IMR-90 (cell line): Measurements from ENCODE around the gene SLC27A4. TPM values are rescaled to one million over a fixed set of nuclear protein-coding genes. Genes with fewer than 3 reads are reported as not detected.

Source experiments
- ATAC-seq: fragments of 200-7000 bp; cut with Tn5 transposase; 2 replicates; pipeline ENCODE4 v1.9.1; 2020; ENCODE audit warnings: low read depth, mild to moderate bottlenecking, moderate library complexity
- BruUV-seq: library from RNA; stranded (reverse); fragments of 400-500 nt; replicated peaks from 2 replicates; lab custom pipeline; 2021; lab: Mats Ljungman, UMichigan
- CTCF ChIA-PET: fragments of 300-600 bp; formaldehyde crosslinking; extraction: SDS; loops from one replicate; lab custom pipeline; 2021; ENCODE audit warnings: antibody characterized with exemption; lab: Yijun Ruan, JAX
- POLR2A ChIA-PET: fragments of 300-600 bp; sonication (Branson Sonifier 250); formaldehyde crosslinking; loops from one replicate; lab custom pipeline; 2022; ENCODE audit warnings: antibody characterized with exemption; ENCODE audit not compliant: unreplicated experiment; lab: Charles Lee
- DNase-seq: peaks from one replicate; pipeline ENCODE4 v3.0.0; 2013
- H2AFZ ChIP-seq: replicated peaks from 2 replicates; pipeline ENCODE3; 2013; ENCODE audit warnings: low read length, mild to moderate bottlenecking; ENCODE audit not compliant: poor library complexity
- H2AK5ac ChIP-seq: 2 replicates; pipeline ENCODE4 v1.6.1; 2013; ENCODE audit warnings: low read depth, low read length, inconsistent platforms
- H2AK9ac ChIP-seq: replicated peaks from 2 replicates; pipeline ENCODE3; 2013; ENCODE audit warnings: mild to moderate bottlenecking, low read depth, low read length, moderate library complexity; ENCODE audit not compliant: poor library complexity
- H2BK120ac ChIP-seq: 2 replicates; pipeline ENCODE4 v1.6.1; 2013; ENCODE audit warnings: low read depth, low read length, inconsistent platforms
- H2BK15ac ChIP-seq: 3 replicates; pipeline ENCODE4 v1.6.1; 2013; ENCODE audit warnings: low read depth, low read length, inconsistent platforms
- H2BK20ac ChIP-seq: 2 replicates; pipeline ENCODE4 v1.6.1; 2013; ENCODE audit warnings: low read depth, mild to moderate bottlenecking, inconsistent platforms, low read length, moderate library complexity
- H2BK5ac ChIP-seq: 2 replicates; pipeline ENCODE4 v1.6.1; 2013; ENCODE audit warnings: mild to moderate bottlenecking, low read depth, low read length, inconsistent platforms; ENCODE audit not compliant: poor library complexity, severe bottlenecking
- H3K14ac ChIP-seq: replicated peaks from 2 replicates; pipeline ENCODE4 v1.6.1; 2013; ENCODE audit warnings: low read depth, low read length, inconsistent platforms
- H3K18ac ChIP-seq: 2 replicates; pipeline ENCODE4 v1.6.1; 2013; ENCODE audit warnings: low read depth, low read length, control low read depth
- H3K23ac ChIP-seq: 2 replicates; pipeline ENCODE4 v1.6.1; 2013; ENCODE audit warnings: low read depth, low read length, inconsistent platforms
- H3K27ac ChIP-seq: 2 replicates; pipeline ENCODE4 v1.5.1; 2013; ENCODE audit warnings: mild to moderate bottlenecking, control low read depth, low read length; ENCODE audit not compliant: insufficient read depth
- H3K27me3 ChIP-seq: 2 replicates; pipeline ENCODE4 v1.6.1; 2013; ENCODE audit warnings: low read length; ENCODE audit not compliant: control insufficient read depth, insufficient read depth
- H3K36me3 ChIP-seq: 2 replicates; pipeline ENCODE4 v1.6.1; 2013; ENCODE audit warnings: low read length, mixed read lengths; ENCODE audit not compliant: control insufficient read depth, insufficient read depth
- H3K4ac ChIP-seq: 2 replicates; pipeline ENCODE4 v1.6.1; 2013; ENCODE audit warnings: low read depth, low read length, inconsistent platforms
- H3K4me1 ChIP-seq: 2 replicates; pipeline ENCODE4 v1.6.1; 2013; ENCODE audit warnings: low read length, mixed read lengths; ENCODE audit not compliant: control insufficient read depth, insufficient read depth
- H3K4me2 ChIP-seq: 2 replicates; pipeline ENCODE4 v1.6.1; 2013; ENCODE audit warnings: low read depth, mild to moderate bottlenecking, control low read depth, low read length, moderate library complexity
- H3K4me3 ChIP-seq: 2 replicates; pipeline ENCODE4 v1.5.1; 2013; ENCODE audit warnings: low read depth, mild to moderate bottlenecking, control low read depth, low read length, moderate library complexity; ENCODE audit not compliant: insufficient read depth
- H3K56ac ChIP-seq: 2 replicates; pipeline ENCODE4 v1.6.1; 2013; ENCODE audit warnings: low read length, inconsistent platforms; ENCODE audit not compliant: insufficient read depth; ENCODE audit errors: extremely low read depth
- H3K79me1 ChIP-seq, 2 experiments: 2 replicates each; pipeline ENCODE4 v1.6.1; 2013; ENCODE audit warnings: low read length in 2 of 2, inconsistent platforms in 1 of 2, low read depth in 1 of 2
- H3K9ac ChIP-seq: 2 replicates; pipeline ENCODE4 v1.6.1; 2013; ENCODE audit warnings: low read depth, low read length, control low read depth
- H3K9me1 ChIP-seq: 2 replicates; pipeline ENCODE4 v1.6.1; 2013; ENCODE audit warnings: low read length, inconsistent platforms; ENCODE audit not compliant: insufficient read depth
- H3K9me3 ChIP-seq: 2 replicates; pipeline ENCODE4 v1.6.1; 2013; ENCODE audit warnings: low read length; ENCODE audit not compliant: control insufficient read depth, insufficient read depth
- H4K20me1 ChIP-seq: 2 replicates; pipeline ENCODE4 v1.6.1; 2013; ENCODE audit warnings: low read length, inconsistent platforms; ENCODE audit not compliant: insufficient read depth
- H4K5ac ChIP-seq: 2 replicates; pipeline ENCODE4 v1.6.1; 2013; ENCODE audit warnings: mild to moderate bottlenecking, low read depth, low read length, control low read depth
- H4K8ac ChIP-seq, 2 experiments: 2 replicates each; pipeline ENCODE4 v1.6.1; 2013; ENCODE audit warnings: low read depth in 2 of 2, low read length in 2 of 2, control low read depth in 1 of 2, inconsistent platforms in 1 of 2
- H4K91ac ChIP-seq: 2 replicates; pipeline ENCODE4 v1.6.1; 2013; ENCODE audit warnings: low read depth, low read length, inconsistent platforms; ENCODE audit not compliant: insufficient read depth
- NFE2L2 ChIP-seq: fragments of 150-350 bp; IDR thresholded peaks from 2 replicates; pipeline ENCODE4 v1.6.1; 2016; ENCODE audit warnings: low read depth, mild to moderate bottlenecking, low read length
- WGBS, 2 experiments: methylation state at CpG; one replicate each; pipeline versions ENCODE4 v1.1.5 to v1.1.7; 2013; ENCODE audit warnings: missing lambda C conversion rate in 2 of 2; ENCODE audit not compliant: insufficient read length in 1 of 2; ENCODE audit errors: extremely low coverage in 2 of 2; 5-methylcytosine and 5-hydroxymethylcytosine counted together
- dilution Hi-C: fragments of 300-500 bp; cut with HindIII; formaldehyde crosslinking; loops from one replicate; pipeline ENCODE4 v1.14.3; 2018; ENCODE audit warnings: low sequenced_read_pairs; ENCODE audit not compliant: unreplicated experiment
- in situ Hi-C: fragments of 300-500 bp; cut with MboI; formaldehyde crosslinking; loops from 3 replicates; pipeline ENCODE4 v1.14.3; 2019; ENCODE audit warnings: low sequenced_read_pairs, inconsistent platforms, mixed read lengths
- intact Hi-C: fragments of 100-400 bp; cut with micrococcal nuclease; formaldehyde crosslinking; loops from 2 replicates; pipeline ENCODE4 v1.10.0; 2022
- polyA plus RNA-seq, 3 experiments: library from polyadenylated mRNA; depleted of rRNA; stranded (reverse); fragments of >200 nt; gene quantifications; 2 replicates each; pipeline ENCODE4 v1.2.3, GENCODE V29; 2012; ENCODE audit warnings: low replicate concordance in 1 of 3
- total RNA-seq: library from RNA; depleted of rRNA; stranded (reverse); fragments of >200 nt; gene quantifications from 2 replicates; pipeline ENCODE4 v1.2.3, GENCODE V29; 2012

The SLC27A4 gene
- total and polyA plus RNA-seq, 2 of the 4 experiments (the other 2 are of a cell fraction), result 9.7 to 13.7 TPM

DNA sequence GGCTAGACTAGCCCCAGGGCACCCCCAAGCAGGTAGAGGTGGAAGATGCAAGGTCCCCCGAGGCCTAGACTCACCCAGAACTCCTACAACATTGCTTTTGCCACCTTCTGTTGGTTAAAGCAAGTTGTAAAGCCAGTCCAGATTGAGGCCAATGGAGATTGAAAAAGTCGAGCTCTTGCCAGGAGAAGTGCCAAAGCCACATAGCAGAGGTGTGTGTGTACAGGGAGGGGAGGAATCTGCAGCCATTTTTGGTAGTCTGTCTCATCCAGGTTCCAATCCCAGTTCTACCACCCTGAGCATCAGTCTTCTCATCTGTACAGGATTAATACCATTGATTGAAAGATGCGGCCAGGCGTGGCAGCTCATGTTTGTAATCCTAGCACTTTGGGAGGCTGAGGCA, 18.5 kb downstream of the SLC27A4 start:
- TF ChIP-seq NFE2L2, result no peak
- CTCF ChIA-PET, result no interaction called here

More for the DNA sequence above, 18.5 kb downstream of the SLC27A4 start:
- no peak overlapping the region for H3K9ac ChIP-seq
- 67% methylated on average over 1 of the region's 4 CpGs; no CpG with 5 or more reads in 1 of the 2 experiments for WGBS, 2 experiments
- H3K56ac ChIP-seq, result no peak overlapping the region
- H3K36me3 ChIP-seq, result peaks cover 18% of the 10 kb centered on the region
- dilution Hi-C loops (no loop called here), in situ Hi-C loops (no loop called here), intact Hi-C loops (no loop called here)
- H3K4me2 ChIP-seq, result no peak overlapping the region
- no peaks in the 10 kb centered on the region for H4K20me1 ChIP-seq
- H3K23ac ChIP-seq, result no peak overlapping the region
- no peak overlapping the region for H4K8ac ChIP-seq
- H2AFZ ChIP-seq, result no peak overlapping the region
- no peaks in the 10 kb centered on the region for H3K27me3 ChIP-seq
- peak overlapping the region; percentile 13; the same call in 1 of the 2 replicates for H3K4ac ChIP-seq
- no peak overlapping the region for H2BK120ac ChIP-seq
- POLR2A ChIA-PET, result no interaction called here
- H2BK5ac ChIP-seq, result no peak overlapping the region
- H2AK9ac ChIP-seq, result peak overlapping the region; percentile 70
- H3K18ac ChIP-seq, result no peak overlapping the region
- no peak overlapping the region for H2AK5ac ChIP-seq
- no TSS peak for BruUV-seq
- H3K4me3 ChIP-seq, result no peak overlapping the region
- H2BK20ac ChIP-seq, result no peak overlapping the region
- no peak overlapping the region for H4K5ac ChIP-seq
- peaks cover 3% of the 10 kb centered on the region; the same call in 1 of the 2 replicates for H3K4me1 ChIP-seq
- peaks cover 8% of the 10 kb centered on the region for H3K9me1 ChIP-seq
- H3K14ac ChIP-seq, result no peak overlapping the region
- H3K27ac ChIP-seq, result no peak overlapping the region
- no peak overlapping the region for H2BK15ac ChIP-seq
- DNase-seq (no peak), ATAC-seq (no peak)
- H4K91ac ChIP-seq, result no peak overlapping the region
- no peaks in the 10 kb centered on the region for H3K9me3 ChIP-seq
- no peaks in the 10 kb centered on the region; a peak in 1 of 4 replicates for H3K79me1 ChIP-seq
